Activated naive CD8-positive, alpha-beta T cell treated with anti-CD3 and anti-CD28 coated beads for 36 hours (primary cell): ENCODE results near the gene GALNT18. TPM values are rescaled to one million over a fixed set of nuclear protein-coding genes. Genes with fewer than 3 reads are reported as not detected.

Source experiments
- DNase-seq: peaks from one replicate; pipeline ENCODE4 v3.0.0; 2021
- H3K27ac Mint-ChIP-seq: one replicate; pipeline ENCODE4 v1.8.0; 2022; ENCODE audit warnings: mild to moderate bottlenecking, moderate library complexity, mixed read lengths
- H3K27me3 Mint-ChIP-seq: one replicate; pipeline ENCODE4 v1.8.0; 2022; ENCODE audit warnings: mild to moderate bottlenecking, mixed read lengths
- H3K36me3 Mint-ChIP-seq: one replicate; pipeline ENCODE4 v1.8.0; 2021; ENCODE audit warnings: mild to moderate bottlenecking, mixed read lengths
- H3K4me1 Mint-ChIP-seq: one replicate; pipeline ENCODE4 v1.8.0; 2021; ENCODE audit warnings: mixed read lengths
- H3K4me3 Mint-ChIP-seq: one replicate; pipeline ENCODE4 v1.8.0; 2022; ENCODE audit warnings: mild to moderate bottlenecking, moderate library complexity, mixed read lengths
- H3K9me3 Mint-ChIP-seq: one replicate; pipeline ENCODE4 v1.8.0; 2022; ENCODE audit warnings: mixed read lengths
- total RNA-seq, 2 experiments: library from RNA; stranded (reverse); gene quantifications; one replicate each; pipeline ENCODE4 v1.2.3, GENCODE V29; 2021

GALNT18 gene
- total RNA-seq, 2 experiments from 2014 or later, result 10.0 to 10.5 TPM

- Mint-ChIP-seq H3K36me3 (no peaks in the 10 kb centered on the region), H3K9me3 (no peaks in the 10 kb centered on the region), H3K27me3 (no peaks in the 10 kb centered on the region), H3K4me3 (no peak overlapping the region), H3K27ac (no peak overlapping the region), H3K4me1 (no peaks in the 10 kb centered on the region)
- no peak for DNase-seq
Measured at GRCh38 chr11:11500744-11501487, 120.9 kb downstream of the GALNT18 start.

DNA sequence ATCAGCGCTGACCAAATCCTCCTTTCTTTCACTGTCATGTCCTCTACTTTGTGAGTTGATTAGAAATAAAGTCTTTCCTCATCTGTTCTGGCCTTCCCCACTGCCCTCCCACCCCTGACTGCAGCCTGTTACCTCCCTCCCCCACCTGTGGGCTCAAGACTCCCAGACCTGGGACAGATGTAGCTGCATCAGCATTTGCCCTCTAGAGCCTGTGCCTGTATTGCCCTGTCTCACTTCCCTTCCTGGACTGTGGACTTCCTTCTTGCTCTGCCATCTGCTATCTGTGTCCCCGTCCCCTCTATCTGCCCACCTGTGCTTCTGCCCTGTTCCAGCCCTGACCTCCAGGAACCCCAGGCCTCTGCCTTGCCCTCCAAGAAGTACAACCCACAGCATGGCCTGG is 122.5 kb downstream of the GALNT18 start:
- Mint-ChIP-seq H3K9me3 (no peaks in the 10 kb centered on the region), H3K27me3 (no peaks in the 10 kb centered on the region), H3K27ac (no peak overlapping the region), H3K36me3 (no peaks in the 10 kb centered on the region), H3K4me1 (no peaks in the 10 kb centered on the region), H3K4me3 (no peak overlapping the region)
- no peak for DNase-seq

DNA sequence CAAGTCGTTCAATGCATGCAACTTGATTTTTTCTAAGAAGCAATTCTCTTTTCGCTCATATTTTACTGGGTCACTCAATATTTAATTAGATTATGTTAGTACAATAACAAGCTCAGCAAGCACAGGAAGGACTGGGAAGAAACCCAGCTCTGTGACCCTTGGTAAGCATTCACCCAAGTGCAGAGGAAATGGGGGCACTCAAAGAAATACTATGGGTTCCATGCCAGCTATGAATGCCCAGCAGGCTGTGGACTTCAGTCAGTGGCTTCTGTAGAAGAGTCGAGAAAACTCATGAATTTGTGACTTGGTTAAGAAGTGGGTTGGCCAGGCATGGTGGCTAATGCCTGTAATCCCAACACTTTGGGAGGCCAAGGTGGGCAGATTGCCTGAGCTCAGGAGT is 123.6 kb downstream of the GALNT18 start:
- H3K36me3 Mint-ChIP-seq, result no peaks in the 10 kb centered on the region
- H3K27me3 Mint-ChIP-seq, result no peaks in the 10 kb centered on the region
- H3K4me3 Mint-ChIP-seq, result no peak overlapping the region
- H3K9me3 Mint-ChIP-seq, result no peaks in the 10 kb centered on the region
- no peak for DNase-seq
- no peak overlapping the region for H3K27ac Mint-ChIP-seq
- H3K4me1 Mint-ChIP-seq, result no peaks in the 10 kb centered on the region

DNA sequence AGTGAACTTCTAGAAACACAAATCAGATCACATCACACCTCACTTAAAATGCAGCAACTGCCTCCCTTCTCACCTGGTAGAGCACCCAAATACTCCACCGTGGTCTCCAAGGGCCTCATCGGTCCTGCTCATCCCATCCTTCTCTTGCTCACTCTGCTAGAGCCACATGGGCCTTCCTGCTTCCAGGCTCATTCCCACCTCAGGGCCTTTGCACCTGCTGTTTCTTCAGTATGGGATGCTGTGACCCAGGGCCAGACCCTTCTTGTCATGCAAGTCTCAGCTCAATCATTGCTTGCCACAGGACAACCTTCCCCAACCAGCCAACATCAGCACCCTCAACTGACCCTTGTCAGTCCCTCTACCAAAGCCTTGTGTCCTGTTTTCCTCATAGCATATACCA is 124.9 kb downstream of the GALNT18 start:
- Mint-ChIP-seq H3K4me1 (no peaks in the 10 kb centered on the region), H3K27me3 (no peaks in the 10 kb centered on the region), H3K27ac (no peak overlapping the region), H3K9me3 (no peaks in the 10 kb centered on the region), H3K36me3 (no peaks in the 10 kb centered on the region), H3K4me3 (no peak overlapping the region)
- DNase-seq, result no peak

DNA sequence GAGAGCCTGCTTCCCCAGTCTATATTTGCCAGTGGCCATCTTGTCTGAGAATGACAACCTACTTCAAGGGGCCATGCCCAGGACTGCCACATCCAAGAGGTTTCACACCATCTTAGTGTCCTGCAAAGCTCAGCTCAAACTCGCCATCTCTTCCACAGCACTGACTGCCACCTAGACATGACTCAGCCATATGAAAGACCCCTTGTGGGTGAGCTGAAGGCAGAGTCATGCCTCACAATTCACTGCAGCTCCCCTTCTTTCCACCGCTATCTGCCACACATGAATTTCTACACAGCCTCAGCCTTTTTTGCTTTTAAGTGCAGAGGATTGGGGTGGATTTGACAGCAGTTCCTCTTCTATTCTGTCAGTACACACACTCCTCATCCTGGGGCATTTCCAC is 127.5 kb downstream of the GALNT18 start:
- Mint-ChIP-seq H3K9me3 (no peaks in the 10 kb centered on the region), H3K4me1 (no peaks in the 10 kb centered on the region), H3K27ac (no peak overlapping the region), H3K36me3 (no peaks in the 10 kb centered on the region), H3K27me3 (peaks cover 4% of the 10 kb centered on the region), H3K4me3 (no peak overlapping the region)
- no peak for DNase-seq

GRCh38 chr11:11493698-11494097 is 128.1 kb downstream of the GALNT18 start:
- Mint-ChIP-seq H3K36me3 (no peaks in the 10 kb centered on the region), H3K9me3 (no peaks in the 10 kb centered on the region), H3K4me1 (no peaks in the 10 kb centered on the region), H3K27ac (no peak overlapping the region), H3K4me3 (no peak overlapping the region), H3K27me3 (peaks cover 4% of the 10 kb centered on the region)
- no peak for DNase-seq

- DNase-seq, result no peak
- Mint-ChIP-seq H3K4me3 (no peak overlapping the region), H3K4me1 (no peaks in the 10 kb centered on the region), H3K27me3 (peaks cover 4% of the 10 kb centered on the region), H3K27ac (no peak overlapping the region), H3K36me3 (no peaks in the 10 kb centered on the region), H3K9me3 (no peaks in the 10 kb centered on the region)
Measured at GRCh38 chr11:11491589-11491988, 130.2 kb downstream of the GALNT18 start.

- Mint-ChIP-seq H3K4me1 (no peaks in the 10 kb centered on the region), H3K36me3 (no peaks in the 10 kb centered on the region), H3K9me3 (no peaks in the 10 kb centered on the region), H3K4me3 (no peak overlapping the region), H3K27ac (no peak overlapping the region), H3K27me3 (peaks cover 4% of the 10 kb centered on the region)
- DNase-seq, result no peak
Measured at GRCh38 chr11:11491014-11491413, 130.8 kb downstream of the GALNT18 start.

DNA sequence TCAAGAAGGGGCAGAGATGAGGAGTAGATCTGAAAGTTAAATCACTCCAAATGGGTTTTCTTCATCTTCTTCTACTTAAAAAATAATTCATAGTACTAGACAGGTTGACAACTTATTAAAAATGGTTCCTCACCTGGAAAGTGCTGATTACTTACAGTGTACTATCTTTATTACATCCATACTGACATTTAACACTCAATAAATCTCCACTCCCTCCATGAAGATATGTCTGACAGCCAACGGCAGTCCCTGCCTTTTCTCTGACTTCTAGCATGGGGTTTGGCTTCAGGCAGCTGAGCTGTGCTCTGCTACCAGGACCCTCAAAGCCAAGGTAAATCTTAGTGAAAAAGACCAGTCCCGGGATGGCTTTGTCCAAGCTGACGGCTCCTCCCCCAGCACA is 135.4 kb downstream of the GALNT18 start:
- Mint-ChIP-seq H3K9me3 (no peaks in the 10 kb centered on the region), H3K4me1 (no peaks in the 10 kb centered on the region), H3K36me3 (no peaks in the 10 kb centered on the region), H3K27me3 (no peaks in the 10 kb centered on the region), H3K27ac (no peak overlapping the region), H3K4me3 (no peak overlapping the region)
- no peak for DNase-seq

GRCh38 chr11:11486002-11486401 is 135.8 kb downstream of the GALNT18 start:
- Mint-ChIP-seq H3K27me3 (no peaks in the 10 kb centered on the region), H3K9me3 (no peaks in the 10 kb centered on the region), H3K36me3 (no peaks in the 10 kb centered on the region), H3K4me1 (no peaks in the 10 kb centered on the region), H3K4me3 (no peak overlapping the region), H3K27ac (no peak overlapping the region)
- DNase-seq, result no peak

- no peaks in the 10 kb centered on the region for H3K4me1 Mint-ChIP-seq
Measured at GRCh38 chr11:11483627-11484026, 138.2 kb downstream of the GALNT18 start.

GRCh38 chr11:11482730-11483129 is 139.1 kb downstream of the GALNT18 start:
- Mint-ChIP-seq H3K27ac (no peak overlapping the region), H3K4me3 (no peak overlapping the region), H3K4me1 (no peaks in the 10 kb centered on the region), H3K27me3 (no peaks in the 10 kb centered on the region), H3K9me3 (no peaks in the 10 kb centered on the region), H3K36me3 (no peaks in the 10 kb centered on the region)
- DNase-seq, result no peak

More at GRCh38 chr11:11483627-11484026, 138.2 kb downstream of the GALNT18 start:
- no peaks in the 10 kb centered on the region for H3K27me3 Mint-ChIP-seq
- no peaks in the 10 kb centered on the region for H3K9me3 Mint-ChIP-seq
- no peak for DNase-seq
- H3K36me3 Mint-ChIP-seq, result no peaks in the 10 kb centered on the region
- no peak overlapping the region for H3K4me3 Mint-ChIP-seq
- no peak overlapping the region for H3K27ac Mint-ChIP-seq

- no peak overlapping the region for H3K27ac Mint-ChIP-seq
- H3K36me3 Mint-ChIP-seq, result no peaks in the 10 kb centered on the region
- H3K9me3 Mint-ChIP-seq, result no peaks in the 10 kb centered on the region
- H3K4me3 Mint-ChIP-seq, result no peak overlapping the region
- no peaks in the 10 kb centered on the region for H3K4me1 Mint-ChIP-seq
- DNase-seq, result no peak
- H3K27me3 Mint-ChIP-seq, result no peaks in the 10 kb centered on the region
Measured at GRCh38 chr11:11481371-11481770, 140.4 kb downstream of the GALNT18 start.

DNA sequence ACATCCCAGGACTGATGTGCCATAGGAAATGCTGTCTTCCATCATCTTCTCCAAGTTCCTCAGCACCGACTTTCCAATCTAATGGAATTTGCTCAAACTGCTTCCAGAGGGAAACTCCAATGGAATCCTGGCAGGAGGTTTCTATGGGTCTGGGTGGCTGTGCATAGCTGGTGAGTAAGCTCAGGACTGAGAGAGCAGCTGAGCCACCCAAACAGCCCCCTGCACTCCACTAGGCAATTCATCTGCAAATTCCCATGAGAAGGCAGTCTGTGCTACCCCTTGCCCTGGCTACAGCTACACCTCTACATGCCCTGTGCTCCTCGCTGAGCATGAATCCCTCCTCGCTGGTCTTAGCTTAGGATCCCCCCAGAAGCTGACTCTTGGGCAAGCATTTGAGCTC is 140.8 kb downstream of the GALNT18 start:
- no peak for DNase-seq
- no peaks in the 10 kb centered on the region for H3K36me3 Mint-ChIP-seq
- H3K27ac Mint-ChIP-seq, result no peak overlapping the region
- H3K4me3 Mint-ChIP-seq, result no peak overlapping the region
- no peaks in the 10 kb centered on the region for H3K9me3 Mint-ChIP-seq
- no peaks in the 10 kb centered on the region for H3K27me3 Mint-ChIP-seq
- H3K4me1 Mint-ChIP-seq, result no peaks in the 10 kb centered on the region

GRCh38 chr11:11478687-11479086 is 143.1 kb downstream of the GALNT18 start:
- no peaks in the 10 kb centered on the region for H3K36me3 Mint-ChIP-seq
- no peak overlapping the region for H3K27ac Mint-ChIP-seq
- no peaks in the 10 kb centered on the region for H3K27me3 Mint-ChIP-seq
- H3K4me3 Mint-ChIP-seq, result no peak overlapping the region
- DNase-seq, result no peak
- no peaks in the 10 kb centered on the region for H3K9me3 Mint-ChIP-seq
- H3K4me1 Mint-ChIP-seq, result no peaks in the 10 kb centered on the region

- no peak for DNase-seq
- Mint-ChIP-seq H3K36me3 (no peaks in the 10 kb centered on the region), H3K9me3 (no peaks in the 10 kb centered on the region), H3K4me3 (no peak overlapping the region), H3K27ac (no peak overlapping the region), H3K4me1 (no peaks in the 10 kb centered on the region), H3K27me3 (no peaks in the 10 kb centered on the region)
Measured at GRCh38 chr11:11477695-11478420, 143.9 kb downstream of the GALNT18 start.
